GM13976 (cell line): ENCODE data around the gene CCDC102A.

Experiments
- DNase-seq: peaks from one replicate; pipeline ENCODE4 v3.0.0; 2012; ENCODE audit warnings: low spot score
- in situ Hi-C: fragments of 300-500 bp; cut with MboI; formaldehyde crosslinking; loops from one replicate; pipeline ENCODE4 v1.12.0; 2022; ENCODE audit warnings: low sequenced_read_pairs, mixed read lengths, inconsistent platforms; ENCODE audit not compliant: unreplicated experiment
- TF ChIP-seq, protein P1 (sequence below): IDR thresholded peaks from 2 replicates; pipeline ENCODE4 v1.5.1; 2012; ENCODE audit warnings: borderline replicate concordance, mild to moderate bottlenecking; ENCODE audit not compliant: insufficient read depth; ENCODE audit errors: extremely low read depth, missing control alignments, control extremely low read depth

CCDC102A gene

GRCh38 chr16:57486858-57487834 lies 49.2 kb downstream of the CCDC102A start:
- in situ Hi-C loops = no loop called here
- DNase-seq = peak; percentile 44
- TF ChIP-seq, protein P1, sequence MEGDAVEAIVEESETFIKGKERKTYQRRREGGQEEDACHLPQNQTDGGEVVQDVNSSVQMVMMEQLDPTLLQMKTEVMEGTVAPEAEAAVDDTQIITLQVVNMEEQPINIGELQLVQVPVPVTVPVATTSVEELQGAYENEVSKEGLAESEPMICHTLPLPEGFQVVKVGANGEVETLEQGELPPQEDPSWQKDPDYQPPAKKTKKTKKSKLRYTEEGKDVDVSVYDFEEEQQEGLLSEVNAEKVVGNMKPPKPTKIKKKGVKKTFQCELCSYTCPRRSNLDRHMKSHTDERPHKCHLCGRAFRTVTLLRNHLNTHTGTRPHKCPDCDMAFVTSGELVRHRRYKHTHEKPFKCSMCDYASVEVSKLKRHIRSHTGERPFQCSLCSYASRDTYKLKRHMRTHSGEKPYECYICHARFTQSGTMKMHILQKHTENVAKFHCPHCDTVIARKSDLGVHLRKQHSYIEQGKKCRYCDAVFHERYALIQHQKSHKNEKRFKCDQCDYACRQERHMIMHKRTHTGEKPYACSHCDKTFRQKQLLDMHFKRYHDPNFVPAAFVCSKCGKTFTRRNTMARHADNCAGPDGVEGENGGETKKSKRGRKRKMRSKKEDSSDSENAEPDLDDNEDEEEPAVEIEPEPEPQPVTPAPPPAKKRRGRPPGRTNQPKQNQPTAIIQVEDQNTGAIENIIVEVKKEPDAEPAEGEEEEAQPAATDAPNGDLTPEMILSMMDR = no peak

DNA sequence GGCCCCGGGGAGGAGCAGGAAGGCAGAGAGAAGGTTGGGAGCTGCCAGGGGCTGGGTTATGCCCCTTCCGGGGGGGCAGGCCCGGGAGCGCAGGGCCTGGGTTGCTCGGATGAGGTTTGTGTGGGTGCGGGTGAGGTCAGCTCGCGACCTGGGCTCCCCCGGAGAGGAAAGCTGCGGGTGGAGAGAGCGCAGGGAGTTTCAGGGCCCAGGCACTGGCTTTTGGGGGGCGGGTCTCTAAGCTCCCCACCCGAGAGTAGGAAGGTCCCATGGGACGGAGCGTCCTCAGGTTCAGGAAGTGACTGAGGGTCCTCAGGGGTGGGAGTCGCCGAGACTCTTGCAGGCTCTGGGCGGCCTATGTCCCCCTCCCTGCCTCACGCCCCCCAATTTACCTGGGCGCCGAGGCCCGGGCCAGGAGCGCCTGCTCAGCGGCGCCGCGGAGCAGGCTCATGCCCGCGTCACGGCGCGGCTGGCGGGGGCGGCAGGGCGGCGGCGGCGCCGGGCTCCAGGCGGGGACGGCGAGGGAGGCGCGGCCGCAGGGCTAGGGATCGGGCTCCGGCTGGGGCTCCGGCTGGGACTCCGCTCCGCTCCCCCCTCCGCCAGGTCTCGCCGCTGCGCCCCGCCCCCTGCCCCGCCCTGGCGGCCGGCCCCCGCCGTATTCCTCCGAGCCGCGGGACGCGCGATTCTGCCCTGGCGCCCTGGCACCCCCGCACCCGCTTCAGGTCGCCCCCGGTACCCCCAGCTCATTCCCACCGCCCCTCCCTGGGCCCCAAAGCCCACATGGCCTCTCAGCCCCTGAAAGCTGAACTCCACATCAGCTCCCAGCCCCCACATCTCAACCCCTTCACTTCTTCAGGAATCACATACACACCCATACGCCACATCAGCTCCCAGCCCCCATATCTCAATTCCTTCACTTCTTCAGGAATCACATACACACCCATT lies 50.2 kb downstream of the CCDC102A start, which contains the start of gene DOK4:
TSS of gene DOK4 (minus strand) at position 578 of the 942 bp plus-strand sequence. CDS start 6,986 bp downstream, outside the sequence.
- peak; percentile 97 for DNase-seq

DNA sequence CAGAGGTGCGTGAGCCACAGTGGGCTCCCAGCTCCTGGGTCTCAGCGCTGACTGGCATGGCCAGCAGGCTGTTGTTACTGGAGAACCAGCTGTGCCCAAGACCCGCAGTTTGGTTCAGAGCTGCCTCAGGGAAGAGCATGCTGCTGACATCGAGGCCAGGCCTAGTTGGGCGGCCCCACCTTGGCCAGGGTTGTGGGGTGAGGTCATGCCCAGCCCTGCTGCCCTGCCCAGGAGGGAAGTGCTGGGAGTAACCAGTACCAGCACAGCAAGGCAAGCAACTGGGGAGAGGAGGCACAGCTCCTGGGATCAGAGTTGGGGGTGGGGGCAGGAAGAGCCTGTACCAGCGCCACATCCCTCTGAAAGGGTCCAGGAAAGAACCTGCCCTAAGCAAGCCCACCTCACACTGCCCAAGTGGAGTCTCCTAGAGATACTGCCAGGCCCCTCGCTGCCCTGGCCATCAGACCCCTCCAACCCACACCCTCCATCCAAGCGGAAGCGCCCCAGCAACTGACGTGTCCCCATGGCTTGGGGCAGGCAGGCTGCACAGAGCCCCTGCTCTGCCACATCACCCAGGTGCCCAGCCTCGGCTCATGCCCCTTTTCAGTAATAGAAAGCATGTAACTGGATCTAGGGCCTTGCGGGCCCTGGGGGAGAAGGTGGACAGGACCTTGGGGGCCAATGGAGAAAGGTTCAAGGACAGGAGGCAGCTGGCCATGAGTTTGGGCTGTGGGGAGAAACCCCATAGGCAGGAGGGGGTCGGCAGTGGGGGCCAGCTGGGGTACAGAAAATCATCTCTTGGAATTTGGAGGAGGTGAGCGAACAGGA lies 51.1 kb downstream of the CCDC102A start:
- no peak for DNase-seq
- in situ Hi-C loops = no loop called here
- TF ChIP-seq, protein P1 = no peak

More for the DNA sequence above, 50.2 kb downstream of the CCDC102A start, which contains the start of gene DOK4:
- TF ChIP-seq, protein P1 = no peak
- in situ Hi-C loops = no loop called here

DNA sequence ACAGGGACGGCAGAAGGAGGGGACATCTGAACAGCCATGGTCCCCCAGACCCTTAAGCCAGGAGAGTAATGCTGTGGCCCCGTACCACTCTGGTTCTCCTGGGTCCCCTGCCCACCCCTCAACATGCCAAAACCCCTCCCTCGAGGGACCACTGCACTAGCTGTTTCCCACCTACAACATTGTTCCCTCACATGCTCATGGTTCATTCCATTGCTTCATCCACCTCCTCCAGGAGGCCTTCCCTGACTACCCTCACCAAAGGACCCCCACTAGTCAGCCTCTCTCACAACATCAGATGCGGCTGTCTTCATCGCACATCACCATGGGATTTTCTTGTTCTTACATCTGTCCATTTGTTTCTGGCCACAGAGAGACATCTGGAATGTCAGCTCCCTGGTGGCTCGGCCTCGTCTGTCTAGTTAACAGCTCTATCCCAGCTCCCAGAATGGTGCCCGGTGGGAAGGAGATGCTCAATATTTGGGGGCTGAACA lies 51.8 kb downstream of the CCDC102A start:
- DNase-seq = no peak
- in situ Hi-C loops = no loop called here
- TF ChIP-seq, protein P1 = no peak

- in situ Hi-C loops = no loop called here
- DNase-seq = no peak
- TF ChIP-seq, protein P1 = no peak
Observed at GRCh38 chr16:57483725-57484514, 52.5 kb downstream of the CCDC102A start.
